Neuronal stem cell (in vitro differentiated cells): ENCODE measurements around the gene TXNL4A.

Source experiments
- DNase-seq: peaks from one replicate; pipeline ENCODE4 v3.0.0-alpha.2; 2013; ENCODE audit warnings: low spot score
- H2AFZ ChIP-seq: one replicate; pipeline ENCODE4 v1.6.1; 2013; ENCODE audit warnings: mild to moderate bottlenecking, low read length, inconsistent platforms
- H2AK5ac ChIP-seq: 2 replicates; pipeline ENCODE4 v1.6.1; 2013; ENCODE audit warnings: low read depth, mild to moderate bottlenecking, inconsistent platforms, low read length, moderate library complexity, mixed read lengths
- H2BK120ac ChIP-seq: 2 replicates; pipeline ENCODE4 v1.6.1; 2013; ENCODE audit warnings: low read depth, mild to moderate bottlenecking, inconsistent platforms, low read length, moderate library complexity, mixed read lengths
- H2BK12ac ChIP-seq: one replicate; pipeline ENCODE4 v1.6.1; 2013; ENCODE audit warnings: low read length, inconsistent platforms
- H2BK15ac ChIP-seq: 2 replicates; pipeline ENCODE4 v1.6.1; 2013; ENCODE audit warnings: mild to moderate bottlenecking, low read length, inconsistent platforms, mixed read lengths
- H2BK5ac ChIP-seq: one replicate; pipeline ENCODE4 v1.6.1; 2013; ENCODE audit warnings: inconsistent platforms, mild to moderate bottlenecking, low read length, moderate library complexity
- H3K14ac ChIP-seq: one replicate; pipeline ENCODE4 v1.6.1; 2013; ENCODE audit warnings: low read length, inconsistent platforms
- H3K18ac ChIP-seq: 2 replicates; pipeline ENCODE4 v1.6.1; 2013; ENCODE audit warnings: low read length, inconsistent platforms
- H3K23ac ChIP-seq: 2 replicates; pipeline ENCODE4 v1.6.1; 2013; ENCODE audit warnings: low read depth, mild to moderate bottlenecking, mixed read lengths, low read length, inconsistent platforms; ENCODE audit not compliant: poor library complexity
- H3K27ac ChIP-seq: replicated peaks from 3 replicates; pipeline ENCODE4 v1.5.1; 2013; ENCODE audit warnings: low read length, inconsistent platforms
- H3K27me3 ChIP-seq, 3 experiments: 2 replicates each; pipeline ENCODE4 v1.6.1; 2013; ENCODE audit warnings: low read length in 3 of 3, mild to moderate bottlenecking in 2 of 3, inconsistent platforms in 1 of 3, low read depth in 1 of 3, mixed read lengths in 1 of 3, moderate library complexity in 1 of 3; ENCODE audit not compliant: control insufficient read depth in 3 of 3, insufficient read depth in 3 of 3
- H3K36me3 ChIP-seq, 2 donors: replicated peaks in 1 of 2; 2 replicates each; pipeline ENCODE4 v1.6.1; 2013; ENCODE audit warnings: low read length in 2 of 2; ENCODE audit not compliant: control insufficient read depth in 2 of 2, insufficient read depth in 2 of 2
- H3K4ac ChIP-seq: 2 replicates; pipeline ENCODE4 v1.6.1; 2013; ENCODE audit warnings: inconsistent platforms, mild to moderate bottlenecking, low read length, moderate library complexity
- H3K4me1 ChIP-seq, 2 donors: 1 replicate in 1 of 2; 2 replicates in 1 of 2; pipeline ENCODE4 v1.6.1; 2013; ENCODE audit warnings: low read length in 2 of 2, low read depth in 1 of 2; ENCODE audit not compliant: control insufficient read depth in 2 of 2, insufficient read depth in 1 of 2
- H3K4me2 ChIP-seq: one replicate; pipeline ENCODE4 v1.6.1; 2013; ENCODE audit warnings: mild to moderate bottlenecking, low read length, inconsistent platforms; ENCODE audit not compliant: insufficient read depth, poor library complexity, severe bottlenecking
- H3K4me3 ChIP-seq, 2 donors: 2 replicates each; pipeline ENCODE4 v1.5.1; 2013; ENCODE audit warnings: low read length in 2 of 2, mild to moderate bottlenecking in 2 of 2, inconsistent platforms in 1 of 2, moderate library complexity in 1 of 2
- H3K79me1 ChIP-seq: one replicate; pipeline ENCODE4 v1.6.1; 2013; ENCODE audit warnings: low read depth, mild to moderate bottlenecking, inconsistent platforms, low read length, moderate library complexity
- H3K9ac ChIP-seq: one replicate; pipeline ENCODE4 v1.6.1; 2013; ENCODE audit warnings: mild to moderate bottlenecking, low read depth, low read length, inconsistent platforms; ENCODE audit not compliant: poor library complexity
- H3K9me3 ChIP-seq, 2 donors: replicated peaks in 1 of 2; 2 replicates each; pipeline versions ENCODE3 to v1.6.1; 2013; ENCODE audit warnings: low read length in 2 of 2, mild to moderate bottlenecking in 2 of 2, inconsistent platforms in 1 of 2, low read depth in 1 of 2, mixed read lengths in 1 of 2, moderate library complexity in 1 of 2; ENCODE audit not compliant: control insufficient read depth in 2 of 2, insufficient read depth in 1 of 2
- H4K8ac ChIP-seq: one replicate; pipeline ENCODE4 v1.6.1; 2013; ENCODE audit warnings: low read depth, mild to moderate bottlenecking, inconsistent platforms, low read length, moderate library complexity
- H4K91ac ChIP-seq: one replicate; pipeline ENCODE4 v1.6.1; 2013; ENCODE audit warnings: low read length, low read depth, mild to moderate bottlenecking, inconsistent platforms; ENCODE audit not compliant: poor library complexity
- WGBS, 2 donors: extraction: QIAGEN DNeasy Blood & Tissue Kit; methylation state at CpG; one replicate each; pipeline ENCODE4 v1.1.7; 2013; ENCODE audit warnings: missing lambda C conversion rate in 2 of 2, mixed read lengths in 1 of 2; ENCODE audit not compliant: insufficient read length in 2 of 2, insufficient replicate concordance in 1 of 2; ENCODE audit errors: extremely low coverage in 2 of 2; 5-methylcytosine and 5-hydroxymethylcytosine counted together

TXNL4A gene

GRCh38 chr18:80026363-80026762 lies 38.0 kb upstream of the TXNL4A start:
- H3K4me3 ChIP-seq: no peak overlapping the region
- H3K9me3 ChIP-seq: peaks cover 17 to 42% of the 10 kb centered on the region in 2 donors
- no peak overlapping the region for H3K4ac ChIP-seq
- H3K27ac ChIP-seq: no peak overlapping the region
- H3K14ac ChIP-seq: no peak overlapping the region
- H2AFZ ChIP-seq: no peak overlapping the region
- H2BK15ac ChIP-seq: no peak overlapping the region
- H4K91ac ChIP-seq: no peak overlapping the region
- no peak overlapping the region for H2AK5ac ChIP-seq
- DNase-seq: no peak
- no peak overlapping the region for H2BK5ac ChIP-seq
- WGBS, 2 donors: no CpG with 5 or more reads among the region's 7 CpGs
- H3K23ac ChIP-seq: no peak overlapping the region
- no peak overlapping the region for H4K8ac ChIP-seq
- peaks cover 0 to 2% (median 0%) of the 10 kb centered on the region in 3 experiments for H3K27me3 ChIP-seq
- H3K79me1 ChIP-seq: no peaks in the 10 kb centered on the region
- no peaks in the 10 kb centered on the region for H3K36me3 ChIP-seq
- no peaks in the 10 kb centered on the region for H3K4me1 ChIP-seq
- H2BK120ac ChIP-seq: no peak overlapping the region
- H3K4me2 ChIP-seq: no peak overlapping the region
- H3K18ac ChIP-seq: no peak overlapping the region
- no peak overlapping the region for H2BK12ac ChIP-seq
- H3K9ac ChIP-seq: no peak overlapping the region

- Histone ChIP-seq H4K8ac (no peak overlapping the region), H2BK15ac (no peak overlapping the region), H3K27me3 (peaks cover 0 to 2% (median 0%) of the 10 kb centered on the region in 3 experiments), H3K79me1 (no peaks in the 10 kb centered on the region), H2BK120ac (no peak overlapping the region), H3K18ac (no peak overlapping the region), H3K4me3 (no peak overlapping the region), H2AFZ (no peak overlapping the region), H2BK12ac (no peak overlapping the region), H3K4ac (no peak overlapping the region), H3K9ac (no peak overlapping the region), H3K4me2 (no peak overlapping the region), H3K4me1 (no peaks in the 10 kb centered on the region), H3K36me3 (no peaks in the 10 kb centered on the region), H2AK5ac (no peak overlapping the region), H4K91ac (no peak overlapping the region), H3K14ac (no peak overlapping the region), H2BK5ac (no peak overlapping the region), H3K23ac (no peak overlapping the region), H3K27ac (no peak overlapping the region), H3K9me3 (peaks cover 20 to 62% of the 10 kb centered on the region in 2 donors)
- DNase-seq: no peak
- no CpG with 5 or more reads among the region's 4 CpGs for WGBS, 2 donors
Measured at GRCh38 chr18:80023173-80023572, 34.8 kb upstream of the TXNL4A start.

GRCh38 chr18:80022613-80023012 lies 34.2 kb upstream of the TXNL4A start:
- Histone ChIP-seq H3K4me2 (no peak overlapping the region), H2AFZ (no peak overlapping the region), H2BK12ac (no peak overlapping the region), H4K91ac (no peak overlapping the region), H3K27me3 (peaks cover 0 to 2% (median 0%) of the 10 kb centered on the region in 3 experiments), H2BK120ac (no peak overlapping the region), H3K14ac (no peak overlapping the region), H3K4me1 (no peaks in the 10 kb centered on the region), H3K23ac (no peak overlapping the region), H3K79me1 (no peaks in the 10 kb centered on the region), H3K36me3 (no peaks in the 10 kb centered on the region), H3K9ac (no peak overlapping the region), H4K8ac (no peak overlapping the region), H3K18ac (no peak overlapping the region), H2BK5ac (no peak overlapping the region), H3K9me3 (peaks cover 20 to 62% of the 10 kb centered on the region in 2 donors), H2AK5ac (no peak overlapping the region), H3K27ac (no peak overlapping the region), H3K4ac (no peak overlapping the region), H3K4me3 (no peak overlapping the region), H2BK15ac (no peak overlapping the region)
- WGBS, 2 donors: no CpG with 5 or more reads among the region's 1 CpG
- DNase-seq: peak; percentile 21

GRCh38 chr18:80012714-80013113 lies 24.4 kb upstream of the TXNL4A start:
- H3K14ac ChIP-seq: no peak overlapping the region
- no peaks in the 10 kb centered on the region for H3K79me1 ChIP-seq
- peak overlapping the region; percentile 11 for H3K4me2 ChIP-seq
- no peak overlapping the region for H4K91ac ChIP-seq
- H3K4me3 ChIP-seq: no peak overlapping the region
- no CpG with 5 or more reads among the region's 20 CpGs for WGBS, 2 donors
- H3K36me3 ChIP-seq: no peaks in the 10 kb centered on the region
- H2BK5ac ChIP-seq: no peak overlapping the region
- H2AFZ ChIP-seq: no peak overlapping the region
- H4K8ac ChIP-seq: no peak overlapping the region
- no peak overlapping the region for H2BK12ac ChIP-seq
- no peak for DNase-seq
- no peaks in the 10 kb centered on the region for H3K27me3 ChIP-seq
- no peak overlapping the region for H3K4ac ChIP-seq
- H2BK15ac ChIP-seq: no peak overlapping the region
- no peak overlapping the region for H3K9ac ChIP-seq
- no peak overlapping the region for H3K18ac ChIP-seq
- no peaks in the 10 kb centered on the region for H3K4me1 ChIP-seq
- no peak overlapping the region for H2AK5ac ChIP-seq
- H3K27ac ChIP-seq: no peak overlapping the region
- H3K23ac ChIP-seq: no peak overlapping the region
- peaks cover 8 to 13% of the 10 kb centered on the region in 2 donors for H3K9me3 ChIP-seq
- H2BK120ac ChIP-seq: no peak overlapping the region
